Ishikawa (cell line): ENCODE data around the gene SMC1B.

ENCODE experiments used
- CEBPB ChIP-seq: IDR thresholded peaks from 2 replicates; pipeline ENCODE4 v1.6.1; 2012
- CREB1 ChIP-seq: IDR thresholded peaks from 2 replicates; pipeline ENCODE4 v1.6.1; 2012; ENCODE audit warnings: low read depth
- EGR1 ChIP-seq: IDR thresholded peaks from 2 replicates; pipeline ENCODE4 v1.6.1; 2012
- EP300 ChIP-seq: IDR thresholded peaks from 2 replicates; pipeline ENCODE4 v1.6.1; 2012; ENCODE audit warnings: borderline replicate concordance
- NFIC ChIP-seq: IDR thresholded peaks from 2 replicates; pipeline ENCODE4 v1.6.1; 2012
- RAD21 ChIP-seq: IDR thresholded peaks from 2 replicates; pipeline ENCODE4 v1.6.1; 2012; ENCODE audit warnings: low read depth
- TAF1 ChIP-seq: IDR thresholded peaks from 2 replicates; pipeline ENCODE4 v1.6.1; 2012; ENCODE audit warnings: low read depth, mild to moderate bottlenecking
- TCF12 ChIP-seq: IDR thresholded peaks from 2 replicates; pipeline ENCODE4 v1.6.1; 2012; ENCODE audit warnings: low read depth
- USF1 ChIP-seq: IDR thresholded peaks from 2 replicates; pipeline ENCODE4 v1.6.1; 2012
- YY1 ChIP-seq: IDR thresholded peaks from 2 replicates; pipeline ENCODE4 v1.6.1; 2012; ENCODE audit warnings: low read depth
- TF ChIP-seq, protein P1 (sequence below): IDR thresholded peaks from 2 replicates; pipeline ENCODE4 v1.6.1; 2012

GRCh38 chr22:45420011-45420410 lies 6.6 kb upstream of the SMC1B start:
- no peak for TF ChIP-seq RAD21
- no peak for TF ChIP-seq YY1
- no peak for TF ChIP-seq USF1
- no peak for TF ChIP-seq CREB1
- TF ChIP-seq EP300 = no peak
- TF ChIP-seq EGR1 = no peak
- TF ChIP-seq, protein P1, sequence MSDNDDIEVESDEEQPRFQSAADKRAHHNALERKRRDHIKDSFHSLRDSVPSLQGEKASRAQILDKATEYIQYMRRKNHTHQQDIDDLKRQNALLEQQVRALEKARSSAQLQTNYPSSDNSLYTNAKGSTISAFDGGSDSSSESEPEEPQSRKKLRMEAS = no peak
- TF ChIP-seq TCF12 = no peak
- TF ChIP-seq CEBPB = no peak
- TF ChIP-seq NFIC = no peak
- TF ChIP-seq TAF1 = no peak
